ENCODE measurements around the gene KLHL29. TPM values are rescaled to one million over a fixed set of nuclear protein-coding genes. Genes with fewer than 3 reads are reported as not detected.
"Not testable (repeated sequence)": the region's sequence is repeated elsewhere in the genome, so short reads cannot be mapped to it uniquely, and the experiment has no call there.

The KLHL29 gene
- total RNA-seq, 3 donors from 2014 or later (not counting 1 experiment from before 2014, with no cell fraction given), result 0.24 to 0.43 (median 0.33) TPM

DNA sequence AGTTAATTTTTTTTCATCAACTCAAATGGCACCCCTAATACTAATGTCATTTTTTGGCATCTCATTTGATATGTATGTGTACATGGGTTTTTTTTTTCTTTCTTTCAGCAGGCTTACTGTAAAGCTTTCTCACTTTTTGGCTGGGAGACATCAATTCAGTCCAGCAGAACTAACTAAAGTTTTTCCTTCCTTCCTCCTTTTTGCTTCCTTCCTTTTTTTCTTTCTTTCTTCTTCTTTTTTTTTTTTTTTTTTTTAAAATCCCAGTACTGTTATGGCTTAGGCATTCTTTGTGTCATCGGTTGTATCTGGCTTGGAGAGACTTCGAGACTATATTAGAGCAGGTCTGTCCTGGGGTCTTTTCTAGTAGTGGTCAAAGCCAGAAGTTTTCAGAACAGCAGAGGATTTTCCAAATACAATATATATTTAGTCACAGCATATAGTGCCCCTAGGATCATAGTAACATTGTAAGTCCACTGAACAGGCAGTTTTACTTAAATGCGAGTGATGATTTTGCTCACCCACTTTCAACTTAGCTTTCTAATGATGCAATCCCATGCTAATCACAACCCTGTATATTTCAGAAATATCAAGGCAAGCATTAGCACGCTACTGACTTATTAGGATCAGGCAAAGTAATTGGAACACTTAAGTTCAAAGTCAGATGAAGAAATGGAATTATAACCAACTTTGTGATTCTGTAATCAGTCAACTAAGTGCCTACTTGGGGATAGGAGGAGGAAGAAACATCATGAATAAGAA, 4.0 kb downstream of the KLHL29 start:
- WGBS (ENCODE audit: insufficient coverage), result 97% methylated on average over 3 of the region's 4 CpGs
- no peak overlapping the region for H3K27ac ChIP-seq (ENCODE audit: low read length)
- H3K4me1 ChIP-seq (ENCODE audit: control insufficient read depth, insufficient read depth, low read length), result peaks cover 12% of the 10 kb centered on the region
- TF ChIP-seq, protein P1, sequence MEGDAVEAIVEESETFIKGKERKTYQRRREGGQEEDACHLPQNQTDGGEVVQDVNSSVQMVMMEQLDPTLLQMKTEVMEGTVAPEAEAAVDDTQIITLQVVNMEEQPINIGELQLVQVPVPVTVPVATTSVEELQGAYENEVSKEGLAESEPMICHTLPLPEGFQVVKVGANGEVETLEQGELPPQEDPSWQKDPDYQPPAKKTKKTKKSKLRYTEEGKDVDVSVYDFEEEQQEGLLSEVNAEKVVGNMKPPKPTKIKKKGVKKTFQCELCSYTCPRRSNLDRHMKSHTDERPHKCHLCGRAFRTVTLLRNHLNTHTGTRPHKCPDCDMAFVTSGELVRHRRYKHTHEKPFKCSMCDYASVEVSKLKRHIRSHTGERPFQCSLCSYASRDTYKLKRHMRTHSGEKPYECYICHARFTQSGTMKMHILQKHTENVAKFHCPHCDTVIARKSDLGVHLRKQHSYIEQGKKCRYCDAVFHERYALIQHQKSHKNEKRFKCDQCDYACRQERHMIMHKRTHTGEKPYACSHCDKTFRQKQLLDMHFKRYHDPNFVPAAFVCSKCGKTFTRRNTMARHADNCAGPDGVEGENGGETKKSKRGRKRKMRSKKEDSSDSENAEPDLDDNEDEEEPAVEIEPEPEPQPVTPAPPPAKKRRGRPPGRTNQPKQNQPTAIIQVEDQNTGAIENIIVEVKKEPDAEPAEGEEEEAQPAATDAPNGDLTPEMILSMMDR (IDR thresholded peaks at IDR 0.05), result no peak
- no peak for ATAC-seq
- intact Hi-C loops (cut with micrococcal nuclease), result no loop called here
- Mint-ChIP-seq H3K9me3 (no peaks in the 10 kb centered on the region), H3K4me1 (peaks cover 12% of the 10 kb centered on the region in 2 donors), H3K27me3 (ENCODE audit: low read depth in 2 of 2) (peaks cover 58 to 76% of the 10 kb centered on the region in 2 donors), H3K4me3 (peak overlapping the region; percentile 55), H3K27ac (no peak overlapping the region), H3K36me3 (no peaks in the 10 kb centered on the region)
- H3K9me3 ChIP-seq (ENCODE audit: control insufficient read depth, insufficient read depth, low read length), result no peaks in the 10 kb centered on the region
- DNase-seq, result no peak
- no peaks in the 10 kb centered on the region for H3K36me3 ChIP-seq (ENCODE audit: control insufficient read depth, insufficient read depth, low read length)
- peaks cover 11% of the 10 kb centered on the region for H3K27me3 ChIP-seq (ENCODE audit: control insufficient read depth, insufficient read depth, low read length)
- H3K4me3 ChIP-seq (ENCODE audit: low read length), result no peak overlapping the region

DNA sequence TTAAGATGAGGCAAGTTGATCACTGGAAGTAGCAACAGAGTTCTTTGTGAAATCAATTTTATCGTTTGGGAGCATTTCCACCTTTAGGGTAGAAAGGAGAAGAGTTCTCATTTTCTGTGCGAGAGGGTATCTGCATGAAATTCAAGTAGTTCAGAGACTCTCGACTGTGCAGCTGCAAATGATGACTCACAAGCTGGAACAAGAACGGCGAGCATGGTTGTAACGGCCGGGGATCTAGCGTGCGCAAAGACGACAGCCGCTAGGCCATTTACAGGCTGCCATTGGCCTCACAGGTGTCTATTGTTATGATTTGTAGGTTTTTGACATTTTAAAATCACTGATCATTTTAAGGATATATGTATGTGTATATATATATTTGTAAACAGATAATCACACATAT, 5.2 kb downstream of the KLHL29 start:
- no peak for DNase-seq
- Histone ChIP-seq H3K36me3 (ENCODE audit: control insufficient read depth, insufficient read depth, low read length) (no peaks in the 10 kb centered on the region), H3K27ac (ENCODE audit: low read length) (no peak overlapping the region), H3K4me1 (ENCODE audit: control insufficient read depth, insufficient read depth, low read length) (peaks cover 10% of the 10 kb centered on the region), H3K4me3 (ENCODE audit: low read length) (no peak overlapping the region), H3K9me3 (ENCODE audit: control insufficient read depth, insufficient read depth, low read length) (no peaks in the 10 kb centered on the region), H3K27me3 (ENCODE audit: control insufficient read depth, insufficient read depth, low read length) (peaks cover 8% of the 10 kb centered on the region)
- intact Hi-C loops (cut with micrococcal nuclease), result no loop called here
- Mint-ChIP-seq H3K9me3 (no peaks in the 10 kb centered on the region), H3K4me3 (no peak overlapping the region), H3K27ac (no peak overlapping the region), H3K36me3 (no peaks in the 10 kb centered on the region), H3K4me1 (peaks cover 6% of the 10 kb centered on the region in 2 donors), H3K27me3 (ENCODE audit: low read depth in 2 of 2) (peaks cover 56 to 81% of the 10 kb centered on the region in 2 donors)
- ATAC-seq, result no peak
- 38% methylated on average over 11 of the region's 11 CpGs for WGBS (ENCODE audit: insufficient coverage)
- TF ChIP-seq, protein P1 (IDR thresholded peaks at IDR 0.05), result no peak

DNA sequence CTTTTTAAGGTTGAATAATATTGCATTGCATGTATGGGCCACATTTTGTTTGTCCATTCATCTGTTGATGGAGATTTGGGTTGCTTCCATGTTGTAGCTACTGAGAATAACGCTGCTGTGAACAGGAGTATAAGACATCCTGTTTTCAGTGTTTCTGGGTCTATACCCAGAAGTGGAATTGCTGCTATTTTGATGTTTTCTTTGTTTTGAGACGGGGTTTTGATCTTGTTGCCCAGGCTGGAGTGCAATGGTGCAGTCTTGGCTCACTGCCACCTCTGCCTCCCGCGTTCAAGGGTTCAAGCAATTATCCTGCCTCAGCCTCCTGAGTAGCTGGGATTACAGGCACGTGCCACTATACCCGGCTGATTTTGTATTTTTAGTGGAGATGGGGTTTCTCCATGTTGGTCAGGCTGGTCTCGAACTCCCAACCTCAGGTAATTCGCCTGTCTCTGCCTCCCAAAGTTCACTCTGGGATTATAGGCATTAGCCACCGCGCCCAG, 6.3 kb downstream of the KLHL29 start:
- H3K4me1 ChIP-seq (ENCODE audit: control insufficient read depth, insufficient read depth, low read length); H3K4me3 ChIP-seq (ENCODE audit: low read length); H3K27ac Mint-ChIP-seq; H3K9me3 ChIP-seq (ENCODE audit: control insufficient read depth, insufficient read depth, low read length); H3K4me1 Mint-ChIP-seq; DNase-seq; H3K27me3 ChIP-seq (ENCODE audit: control insufficient read depth, insufficient read depth, low read length); ATAC-seq; H3K27ac ChIP-seq (ENCODE audit: low read length); H3K9me3 Mint-ChIP-seq; H3K36me3 Mint-ChIP-seq; H3K4me3 Mint-ChIP-seq; H3K36me3 ChIP-seq (ENCODE audit: control insufficient read depth, insufficient read depth, low read length); intact Hi-C loops (cut with micrococcal nuclease): not testable (repeated sequence)
- WGBS (ENCODE audit: insufficient coverage), result 91% methylated on average over 10 of the region's 10 CpGs
- H3K27me3 Mint-ChIP-seq (ENCODE audit: low read depth in 2 of 2), result peaks cover 54 to 80% of the 10 kb centered on the region in 2 donors

DNA sequence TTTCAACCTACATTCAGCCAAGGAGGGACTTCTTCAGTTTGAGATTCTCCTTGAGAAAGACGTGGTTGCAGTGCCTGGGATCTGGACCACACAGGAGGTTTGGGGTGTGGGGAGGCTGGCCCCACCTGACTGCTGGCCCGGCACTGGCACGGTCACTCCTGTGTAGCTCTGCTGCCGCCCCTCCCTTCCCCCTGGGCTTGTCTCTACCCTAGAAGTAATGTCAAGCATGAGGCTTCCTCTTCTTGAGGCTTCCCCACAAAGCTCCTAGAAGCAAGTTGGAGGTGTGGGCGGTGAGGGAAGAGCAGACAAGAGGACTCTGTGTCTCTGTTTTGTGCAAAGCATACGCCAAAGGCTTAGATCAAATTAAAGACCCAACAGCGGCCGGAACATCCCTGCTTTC, 8.7 kb downstream of the KLHL29 start:
- no peak overlapping the region for H3K4me3 Mint-ChIP-seq
- no peaks in the 10 kb centered on the region for H3K9me3 Mint-ChIP-seq
- no peaks in the 10 kb centered on the region for H3K36me3 Mint-ChIP-seq
- ATAC-seq (no peak), DNase-seq (no peak)
- Histone ChIP-seq H3K27ac (ENCODE audit: low read length) (no peak overlapping the region), H3K4me3 (ENCODE audit: low read length) (no peak overlapping the region), H3K36me3 (ENCODE audit: control insufficient read depth, insufficient read depth, low read length) (no peaks in the 10 kb centered on the region), H3K9me3 (ENCODE audit: control insufficient read depth, insufficient read depth, low read length) (no peaks in the 10 kb centered on the region), H3K27me3 (ENCODE audit: control insufficient read depth, insufficient read depth, low read length) (peaks cover 4% of the 10 kb centered on the region), H3K4me1 (ENCODE audit: control insufficient read depth, insufficient read depth, low read length) (no peaks in the 10 kb centered on the region)
- no peaks in the 10 kb centered on the region for H3K4me1 Mint-ChIP-seq
- no peak overlapping the region for H3K27ac Mint-ChIP-seq
- WGBS (ENCODE audit: insufficient coverage), result 75% methylated on average over 8 of the region's 8 CpGs
- H3K27me3 Mint-ChIP-seq (ENCODE audit: low read depth in 2 of 2), result peaks cover 35 to 81% of the 10 kb centered on the region in 2 donors
- TF ChIP-seq, protein P1 (IDR thresholded peaks at IDR 0.05), result no peak
- intact Hi-C loops (cut with micrococcal nuclease), result no loop called here
